OCI-LY7 (cell line): Measurements from ENCODE around the gene AEN. TPM values are rescaled to one million over a fixed set of nuclear protein-coding genes. Genes with fewer than 3 reads are reported as not detected.

Experiments
- BruUV-seq: library from RNA; stranded (reverse); fragments of 400-500 nt; replicated peaks from 2 replicates; lab custom pipeline; 2021; lab: Mats Ljungman, UMichigan
- CTCF ChIA-PET: fragments of 300-600 bp; sonication (Branson Sonifier 250); formaldehyde crosslinking; loops from one replicate; lab custom pipeline; 2022; ENCODE audit warnings: antibody characterized with exemption; ENCODE audit not compliant: unreplicated experiment; lab: Charles Lee
- POLR2A ChIA-PET: fragments of 300-600 bp; sonication (Branson Sonifier 250); formaldehyde crosslinking; loops from one replicate; lab custom pipeline; 2022; ENCODE audit warnings: antibody characterized with exemption; lab: Charles Lee
- DNase-seq: peaks from one replicate; pipeline ENCODE4 v3.0.0-alpha.2; 2015; ENCODE audit warnings: low spot score
- H2AFZ ChIP-seq: fragments of 200-600 bp; sonication (generic), shearing (Covaris generic); 2 replicates; pipeline ENCODE4 v1.6.1; 2014; ENCODE audit warnings: mild to moderate bottlenecking, antibody characterized with exemption, low read length, moderate library complexity
- H3K27ac ChIP-seq: fragments of 200-600 bp; sonication (generic); 2 replicates; pipeline ENCODE4 v1.5.1; 2014; ENCODE audit warnings: mixed run types, low read depth, mild to moderate bottlenecking, moderate library complexity, low read length, inconsistent platforms; ENCODE audit not compliant: poor library complexity, severe bottlenecking
- H3K36me3 ChIP-seq: fragments of 200-600 bp; sonication (generic); 2 replicates; pipeline ENCODE4 v1.6.1; 2014; ENCODE audit warnings: mild to moderate bottlenecking, antibody characterized with exemption, low read length, moderate library complexity, mixed read lengths; ENCODE audit not compliant: insufficient read depth
- H3K4me1 ChIP-seq: fragments of 200-600 bp; sonication (generic); 2 replicates; pipeline ENCODE4 v1.5.1; 2014; ENCODE audit warnings: mild to moderate bottlenecking, low read length; ENCODE audit not compliant: insufficient read depth, poor library complexity, severe bottlenecking
- H3K4me2 ChIP-seq: fragments of 200-600 bp; sonication (generic); 2 replicates; pipeline ENCODE4 v1.6.1; 2014; ENCODE audit warnings: mild to moderate bottlenecking, low read length
- H3K4me3 ChIP-seq: fragments of 200-600 bp; sonication (generic); 2 replicates; pipeline ENCODE4 v1.5.1; 2014; ENCODE audit warnings: mild to moderate bottlenecking, low read depth, low read length; ENCODE audit not compliant: poor library complexity, severe bottlenecking
- H3K79me2 ChIP-seq: fragments of 200-600 bp; sonication (generic); 2 replicates; pipeline ENCODE4 v1.6.1; 2016; ENCODE audit warnings: low read depth, mild to moderate bottlenecking, low read length, moderate library complexity, mixed read lengths; ENCODE audit not compliant: insufficient read depth
- H3K9me2 ChIP-seq: fragments of 200-600 bp; sonication (generic); 2 replicates; pipeline ENCODE4 v1.6.1; 2016; ENCODE audit warnings: mild to moderate bottlenecking, low read length, mixed read lengths; ENCODE audit not compliant: insufficient read depth
- H3K9me3 ChIP-seq: fragments of 200-600 bp; sonication (generic); 2 replicates; pipeline ENCODE4 v1.6.1; 2014; ENCODE audit warnings: mild to moderate bottlenecking, mixed run types, low read length, mixed read lengths
- H4K20me1 ChIP-seq: fragments of 200-600 bp; sonication (generic); 2 replicates; pipeline ENCODE4 v1.6.1; 2014; ENCODE audit warnings: mild to moderate bottlenecking, antibody characterized with exemption, low read length, moderate library complexity, mixed read lengths; ENCODE audit not compliant: insufficient read depth
- CTCF ChIP-seq: fragments of 200-600 bp; sonication (generic); conservative IDR thresholded peaks from 2 replicates; pipeline ENCODE4 v1.5.1; 2014; ENCODE audit warnings: mild to moderate bottlenecking, antibody characterized with exemption, low read length, moderate library complexity, mixed read lengths
- EZH2phosphoT487 ChIP-seq: fragments of 200-600 bp; sonication (generic); IDR thresholded peaks from 2 replicates; pipeline ENCODE4 v1.6.1; 2018; ENCODE audit warnings: low read depth, borderline replicate concordance, mild to moderate bottlenecking, mixed run types, antibody characterized with exemption, low read length, moderate library complexity, mixed read lengths
- intact Hi-C: fragments of 100-400 bp; cut with micrococcal nuclease; formaldehyde crosslinking; loops from one replicate; pipeline ENCODE4 v1.10.0; 2022; ENCODE audit not compliant: unreplicated experiment
- total RNA-seq, 2 experiments: library from RNA; depleted of rRNA in 1 of 2; stranded (reverse); fragments of >200 nt in 1 of 2; shearing (Covaris generic) in 1 of 2; gene quantifications; 2 replicates each; pipeline ENCODE4 v1.2.3, GENCODE V29; 2014 to 2022

The AEN gene
- total RNA-seq, 2 experiments from 2014 or later: 43.1 to 66.6 TPM

GRCh38 chr15:88655103-88655553 lies 34.0 kb downstream of the AEN start:
- Histone ChIP-seq H3K9me2 (no peaks in the 10 kb centered on the region), H3K27ac (no peak overlapping the region)
- no peak for TF ChIP-seq CTCF
- TF ChIP-seq EZH2phosphoT487: no peak

GRCh38 chr15:88655800-88656488 lies 34.8 kb downstream of the AEN start:
- H3K4me2 ChIP-seq: no peak overlapping the region
- POLR2A ChIA-PET: interaction anchor here (0.6 to 2.2 kb wide), 5 partner anchors 9 to 48 kb away, joined by 3 to 11 read pairs (median 5); partner anchors contain the start of gene ISG20
- H4K20me1 ChIP-seq: no peaks in the 10 kb centered on the region
- H3K4me1 ChIP-seq: peaks cover 43% of the 10 kb centered on the region
- H3K4me3 ChIP-seq: no peak overlapping the region
- peaks cover 65% of the 10 kb centered on the region for H3K36me3 ChIP-seq
- peak overlapping the region; percentile 86 for H3K27ac ChIP-seq
- BruUV-seq: no TSS peak
- no peaks in the 10 kb centered on the region for H3K9me2 ChIP-seq
- CTCF ChIA-PET: interaction anchor here (1.7 kb wide), 1 partner anchor 31 kb away, joined by 3 read pairs; no protein-coding TSS in a partner anchor
- no peaks in the 10 kb centered on the region for H3K79me2 ChIP-seq
- TF ChIP-seq CTCF (no peak), EZH2phosphoT487 (no peak)
- no peak overlapping the region for H2AFZ ChIP-seq
- peaks cover 13% of the 10 kb centered on the region; the same call in 1 of the 2 replicates for H3K9me3 ChIP-seq
- intact Hi-C loops: loop anchor here (1.0 to 2.0 kb wide), 3 partner anchors 9 to 31 kb away; no protein-coding TSS in a partner anchor
- no peak for DNase-seq

More at GRCh38 chr15:88655103-88655553, 34.0 kb downstream of the AEN start:
- no peak overlapping the region for H3K4me2 ChIP-seq
- H4K20me1 ChIP-seq: no peaks in the 10 kb centered on the region
- H3K79me2 ChIP-seq: no peaks in the 10 kb centered on the region
- peaks cover 50% of the 10 kb centered on the region for H3K4me1 ChIP-seq
- H3K36me3 ChIP-seq: peaks cover 73% of the 10 kb centered on the region
- no peak for DNase-seq
- peaks cover 13% of the 10 kb centered on the region; the same call in 1 of the 2 replicates for H3K9me3 ChIP-seq
- no peak overlapping the region for H3K4me3 ChIP-seq
- CTCF ChIA-PET: no interaction called here
- POLR2A ChIA-PET: no interaction called here
- no peak overlapping the region for H2AFZ ChIP-seq
- intact Hi-C loops: no loop called here
- no TSS peak for BruUV-seq
